H7 (cell line): ENCODE data around the gene GPR158. TPM values are rescaled to one million over a fixed set of nuclear protein-coding genes. Genes with fewer than 3 reads are reported as not detected.

ENCODE experiments used
- DNase-seq: peaks from one replicate; pipeline ENCODE4 v3.0.0; 2012
- H3K27me3 ChIP-seq: 2 replicates; pipeline ENCODE4 v1.6.0; 2011; ENCODE audit warnings: mild to moderate bottlenecking, low read length; ENCODE audit not compliant: control insufficient read depth, insufficient read depth
- H3K36me3 ChIP-seq: replicated peaks from 2 replicates; pipeline ENCODE4 v1.5.1; 2011; ENCODE audit warnings: low read length; ENCODE audit not compliant: control insufficient read depth, insufficient read depth
- H3K4me3 ChIP-seq: 2 replicates; pipeline ENCODE4 v1.5.1; 2011; ENCODE audit warnings: low read depth, mild to moderate bottlenecking, control low read depth, low read length, moderate library complexity; ENCODE audit not compliant: insufficient read depth
- total RNA-seq: library from RNA; depleted of rRNA; stranded (reverse); fragments of >200 nt; shearing (Covaris generic); gene quantifications from 2 replicates; pipeline ENCODE4 v1.2.3, GENCODE V29; 2014

The GPR158 gene
- total RNA-seq, 1 experiment from 2014 or later = 0.35 TPM

DNA sequence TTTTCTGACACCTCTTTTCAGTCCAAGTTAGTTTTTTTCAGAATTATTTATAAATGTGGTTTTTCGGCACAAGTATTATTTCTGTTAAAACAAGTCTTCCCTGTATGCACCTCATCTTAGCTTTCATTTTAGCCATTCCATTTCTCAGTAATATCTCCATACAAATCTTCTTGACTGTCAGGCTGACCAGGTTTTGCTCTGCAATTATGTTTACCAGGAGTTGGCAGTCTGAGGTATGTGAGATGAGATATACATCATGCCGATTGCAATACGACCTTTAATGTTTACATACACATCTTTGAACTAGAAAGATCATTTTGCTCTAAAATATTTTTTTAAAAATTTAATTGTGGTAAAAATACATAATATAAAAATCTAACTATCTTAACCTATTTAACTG, 209.8 kb downstream of the GPR158 start:
- Histone ChIP-seq H3K4me3 (no peak overlapping the region), H3K36me3 (no peaks in the 10 kb centered on the region), H3K27me3 (no peaks in the 10 kb centered on the region)
- no peak for DNase-seq

DNA sequence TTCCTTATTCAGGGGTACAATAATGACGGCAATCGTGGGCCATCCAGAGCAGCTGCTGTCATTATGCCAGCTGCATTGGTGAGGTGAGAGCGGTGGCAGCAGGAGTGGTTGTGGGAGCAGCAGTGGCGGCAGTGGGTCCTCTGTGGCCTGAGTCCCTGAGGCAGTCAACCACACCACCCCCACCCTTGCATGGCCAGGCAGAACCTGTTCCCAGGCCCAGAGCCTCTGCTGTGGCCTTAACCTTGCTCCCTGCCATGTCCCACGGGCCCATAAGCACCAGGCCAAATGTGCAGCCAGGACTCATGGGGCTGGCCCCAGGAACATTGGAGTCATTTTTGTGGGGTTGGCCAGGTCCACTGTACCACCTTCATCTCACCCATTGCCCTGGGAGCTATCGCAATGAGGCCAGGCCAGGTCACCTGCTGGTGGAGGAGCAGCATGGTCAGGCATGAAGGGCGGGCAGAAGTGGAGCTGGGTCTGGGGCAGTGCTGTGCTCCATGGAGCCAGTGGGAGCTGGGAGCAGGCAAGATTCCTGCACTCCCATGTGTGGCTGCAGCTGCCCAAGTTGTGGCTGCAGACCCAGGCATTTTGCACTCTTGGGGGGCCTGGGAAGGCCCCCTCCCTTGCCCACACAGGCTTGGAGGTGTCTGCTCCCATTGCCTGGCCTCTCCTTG, 213.5 kb downstream of the GPR158 start:
- no peak for DNase-seq
- H3K36me3 ChIP-seq = no peaks in the 10 kb centered on the region
- H3K4me3 ChIP-seq = no peak overlapping the region
- H3K27me3 ChIP-seq = no peaks in the 10 kb centered on the region

DNA sequence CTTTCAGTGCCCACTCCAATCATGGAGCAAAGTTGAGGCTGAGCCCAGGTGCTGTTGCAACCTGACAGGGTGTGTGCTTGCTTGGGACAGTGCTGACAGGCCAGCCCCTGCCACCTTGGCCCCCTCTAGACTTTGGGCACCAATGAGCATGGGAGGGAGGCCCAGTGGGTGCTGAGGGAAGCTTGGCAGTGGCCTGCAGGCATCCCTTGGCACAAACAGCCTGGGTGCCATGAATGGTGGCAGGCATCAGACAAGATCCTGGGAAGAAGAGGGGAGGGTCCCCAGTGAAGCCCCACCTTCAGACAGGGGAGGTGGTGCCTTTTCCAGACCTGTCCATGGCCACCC, 214.0 kb downstream of the GPR158 start:
- no peaks in the 10 kb centered on the region for H3K36me3 ChIP-seq
- no peak for DNase-seq

DNA sequence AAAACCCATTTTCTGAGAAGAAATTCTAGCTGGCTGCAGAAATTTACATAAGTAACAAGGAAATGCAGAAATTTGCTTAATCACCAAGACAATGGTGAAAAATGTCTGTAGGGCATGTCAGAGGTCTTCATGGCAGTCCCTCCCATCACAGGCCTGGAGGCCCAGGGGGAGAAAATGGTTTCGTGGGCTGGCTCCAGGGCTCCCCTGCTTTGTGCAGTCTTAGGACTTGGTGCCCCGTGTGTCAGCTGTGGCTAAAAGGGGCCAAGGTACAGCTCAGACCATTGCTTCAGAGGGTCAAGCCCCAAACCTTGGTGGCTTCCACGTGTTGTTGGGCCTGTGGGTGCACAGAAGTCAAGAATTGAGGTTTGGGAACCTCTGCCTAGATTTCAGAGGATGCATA, 215.9 kb downstream of the GPR158 start:
- Histone ChIP-seq H3K4me3 (no peak overlapping the region), H3K27me3 (no peaks in the 10 kb centered on the region), H3K36me3 (no peaks in the 10 kb centered on the region)
- DNase-seq = no peak

More for the DNA sequence above, 214.0 kb downstream of the GPR158 start:
- H3K4me3 ChIP-seq = no peak overlapping the region
- H3K27me3 ChIP-seq = no peaks in the 10 kb centered on the region

DNA sequence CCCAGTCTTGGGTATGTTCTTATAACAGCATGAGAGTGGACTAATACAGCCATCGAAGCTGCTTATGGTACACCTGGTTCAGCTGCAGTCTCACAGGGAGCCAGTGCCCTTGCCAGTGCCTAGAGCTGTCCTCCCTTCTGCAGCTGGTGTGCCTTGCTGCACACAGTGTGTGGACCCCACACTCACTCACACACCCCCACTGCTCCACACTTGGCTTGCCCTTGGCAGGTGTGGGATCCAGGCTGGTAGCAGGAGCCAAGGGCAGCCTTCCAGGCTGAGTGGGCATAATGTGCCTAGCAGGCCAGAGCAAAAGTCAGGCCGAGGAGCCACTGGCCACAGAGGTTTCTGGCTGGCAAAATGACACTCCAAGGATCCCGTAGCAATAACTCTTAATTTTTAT, 217.3 kb downstream of the GPR158 start:
- Histone ChIP-seq H3K27me3 (no peaks in the 10 kb centered on the region), H3K36me3 (no peaks in the 10 kb centered on the region), H3K4me3 (no peak overlapping the region)
- no peak for DNase-seq

DNA sequence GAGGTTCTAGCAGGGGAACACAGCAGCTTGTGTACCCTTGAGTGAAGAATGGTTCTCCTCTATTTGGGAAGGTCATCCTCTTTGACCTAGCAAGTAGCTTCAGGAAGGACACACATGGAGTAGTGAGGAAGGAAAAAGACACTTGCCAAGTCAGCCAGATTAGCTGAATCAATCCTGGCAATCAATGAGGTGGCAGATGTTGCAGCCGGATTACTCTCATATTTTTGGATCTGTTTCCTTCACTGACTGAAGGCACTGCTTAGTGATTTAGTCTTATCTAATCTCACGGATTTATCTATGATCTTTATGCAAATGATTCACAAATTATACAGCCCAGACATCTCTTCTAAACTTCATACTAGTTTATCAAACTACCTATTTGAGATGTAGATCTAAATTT, 218.8 kb downstream of the GPR158 start:
- DNase-seq = no peak
- no peaks in the 10 kb centered on the region for H3K27me3 ChIP-seq
- no peak overlapping the region for H3K4me3 ChIP-seq
- H3K36me3 ChIP-seq = no peaks in the 10 kb centered on the region

DNA sequence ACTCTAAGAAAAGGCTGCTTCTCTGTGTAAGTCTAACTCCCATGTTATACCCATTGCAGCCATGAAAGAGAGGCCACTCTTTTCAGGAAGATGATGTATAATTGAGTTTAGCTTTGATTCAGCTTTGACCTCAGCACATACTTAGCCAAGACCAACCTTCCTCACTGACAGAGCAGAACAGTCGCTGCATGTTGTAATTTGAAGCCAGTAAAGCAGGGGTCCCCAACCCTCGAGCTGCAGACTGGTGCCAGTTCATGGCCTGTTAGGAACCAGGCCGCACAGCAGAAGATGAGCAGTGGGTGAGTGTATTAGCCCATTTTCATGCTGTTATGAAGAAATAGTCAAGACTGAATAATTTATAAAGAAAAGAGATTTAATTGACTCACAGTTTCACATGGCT, 223.9 kb downstream of the GPR158 start:
- Histone ChIP-seq H3K36me3 (no peaks in the 10 kb centered on the region), H3K27me3 (no peaks in the 10 kb centered on the region), H3K4me3 (no peak overlapping the region)
- no peak for DNase-seq

DNA sequence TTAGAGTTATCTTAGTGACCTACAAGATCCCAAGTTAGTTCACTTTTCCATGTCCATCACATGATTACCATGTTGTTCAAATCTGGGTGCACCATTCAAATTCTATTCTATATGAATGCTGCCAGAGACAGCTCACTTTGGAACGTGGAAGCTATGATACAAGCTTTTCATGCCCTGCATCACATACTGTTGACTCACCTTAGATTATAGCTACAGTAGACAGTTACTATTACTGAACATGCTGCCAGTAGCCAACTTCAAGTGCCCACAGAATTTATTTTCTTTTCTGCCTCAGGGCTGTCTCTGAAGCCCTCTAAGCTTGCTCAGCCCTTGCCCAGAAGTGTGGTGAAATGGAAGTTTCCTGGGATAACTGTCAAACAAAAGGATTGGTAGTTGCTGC, 231.1 kb downstream of the GPR158 start:
- no peaks in the 10 kb centered on the region for H3K27me3 ChIP-seq
- no peak for DNase-seq
- H3K36me3 ChIP-seq = no peaks in the 10 kb centered on the region
- H3K4me3 ChIP-seq = no peak overlapping the region

DNA sequence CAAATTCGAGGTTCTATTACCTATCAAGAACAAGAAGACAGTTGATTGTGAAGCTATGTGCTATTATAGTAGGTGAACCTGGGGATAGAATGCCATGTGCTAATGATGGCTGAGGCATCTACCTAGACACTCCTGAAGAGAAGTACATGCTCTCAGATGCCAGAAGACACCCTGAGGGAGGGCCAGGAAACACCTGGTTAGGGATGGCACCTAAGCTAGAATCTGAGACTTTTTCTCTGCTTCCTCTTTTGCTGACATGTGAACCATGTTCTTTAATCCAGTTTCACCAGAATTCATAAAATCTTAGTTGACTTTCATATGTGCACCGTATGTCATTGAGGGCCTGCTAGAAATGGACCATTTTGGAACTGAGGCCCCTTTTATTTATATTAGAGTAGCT, 242.8 kb downstream of the GPR158 start:
- no peak for DNase-seq

DNA sequence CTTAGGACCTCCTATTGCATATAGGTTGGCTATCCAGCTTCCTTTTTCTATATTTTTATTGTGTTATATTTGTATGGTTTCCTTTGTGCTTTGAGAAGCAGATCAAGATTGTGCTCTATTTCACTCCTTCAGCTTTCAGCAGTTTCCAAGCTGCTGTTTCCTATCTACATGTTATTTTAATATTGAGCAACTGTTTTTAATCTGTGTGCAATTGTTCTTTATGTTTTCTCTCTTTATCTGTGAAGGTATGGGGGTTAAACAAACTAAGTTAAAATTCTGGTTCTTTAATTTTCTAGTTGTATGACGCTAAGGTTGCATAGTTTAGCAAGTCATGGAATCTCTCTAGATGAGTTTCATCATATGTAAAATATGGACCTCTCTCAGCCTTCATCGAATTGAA, 251.0 kb downstream of the GPR158 start:
- H3K4me3 ChIP-seq = no peak overlapping the region
- H3K27me3 ChIP-seq = no peaks in the 10 kb centered on the region
- DNase-seq = no peak
- no peaks in the 10 kb centered on the region for H3K36me3 ChIP-seq

More for the DNA sequence above, 242.8 kb downstream of the GPR158 start:
- no peaks in the 10 kb centered on the region for H3K27me3 ChIP-seq
- H3K36me3 ChIP-seq = no peaks in the 10 kb centered on the region
- no peak overlapping the region for H3K4me3 ChIP-seq

DNA sequence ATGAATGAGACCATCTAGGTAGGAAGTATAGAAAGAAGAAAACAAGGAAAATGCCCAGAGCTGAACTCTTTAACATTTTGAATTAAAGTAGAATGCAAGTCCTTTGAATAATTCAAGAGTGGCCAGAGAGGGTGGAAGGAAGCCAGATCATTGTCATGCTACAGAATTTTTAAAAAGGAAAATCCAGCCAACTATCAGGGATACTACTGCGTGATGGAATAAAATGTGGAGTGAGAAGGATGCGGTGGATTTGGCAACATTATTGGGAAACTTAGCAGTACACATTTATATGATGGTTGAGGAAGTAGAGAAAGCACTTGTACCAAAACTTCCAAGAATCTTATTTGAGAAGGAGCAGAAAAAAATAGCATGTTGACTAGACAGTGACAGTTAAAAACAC, 261.6 kb downstream of the GPR158 start:
- no peaks in the 10 kb centered on the region for H3K36me3 ChIP-seq
- no peak for DNase-seq
- H3K4me3 ChIP-seq = no peak overlapping the region
- H3K27me3 ChIP-seq = no peaks in the 10 kb centered on the region

DNA sequence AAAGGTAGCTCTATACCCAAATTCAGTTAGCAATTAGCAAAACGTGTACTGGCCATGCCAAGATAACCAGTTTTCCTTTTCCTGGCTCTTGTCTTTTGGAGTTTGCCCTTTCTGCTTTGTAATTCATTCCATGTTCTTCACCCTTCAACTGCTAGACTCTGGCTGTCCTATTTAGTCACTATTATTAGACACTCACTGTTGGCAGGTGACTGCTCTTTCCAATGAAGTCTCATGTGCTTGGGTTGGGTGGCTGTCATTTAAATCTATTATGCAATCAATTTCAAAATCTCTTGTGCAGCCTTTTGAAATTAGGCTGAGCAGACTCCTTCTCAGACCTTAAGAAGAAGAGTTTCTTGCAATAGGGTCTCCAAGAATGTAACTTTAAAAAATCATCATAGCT, 266.5 kb downstream of the GPR158 start:
- no peaks in the 10 kb centered on the region for H3K27me3 ChIP-seq
- no peak for DNase-seq
- H3K4me3 ChIP-seq = no peak overlapping the region
- no peaks in the 10 kb centered on the region for H3K36me3 ChIP-seq

DNA sequence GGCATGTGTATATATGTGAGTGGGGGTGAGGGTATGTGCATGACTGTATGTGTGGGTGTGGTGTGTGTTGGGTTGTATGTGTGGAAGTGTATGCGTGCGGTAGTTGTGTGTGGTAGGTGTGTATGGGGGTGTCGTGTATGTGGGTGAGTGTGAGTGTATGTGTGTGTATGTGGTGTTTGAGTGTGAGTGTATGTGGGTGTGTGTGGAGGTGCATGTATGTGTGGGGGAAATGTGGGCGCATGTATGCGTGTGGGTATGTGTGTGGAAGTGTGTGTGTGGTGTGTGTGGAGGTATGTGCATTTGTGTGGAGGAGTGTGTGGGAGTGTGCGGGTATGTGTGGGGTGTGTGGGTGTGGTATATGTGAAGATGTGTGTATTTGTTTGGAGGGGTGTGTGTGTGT, 269.5 kb downstream of the GPR158 start:
- H3K36me3 ChIP-seq = no peaks in the 10 kb centered on the region
- DNase-seq = no peak
- no peak overlapping the region for H3K4me3 ChIP-seq
- H3K27me3 ChIP-seq = no peaks in the 10 kb centered on the region

DNA sequence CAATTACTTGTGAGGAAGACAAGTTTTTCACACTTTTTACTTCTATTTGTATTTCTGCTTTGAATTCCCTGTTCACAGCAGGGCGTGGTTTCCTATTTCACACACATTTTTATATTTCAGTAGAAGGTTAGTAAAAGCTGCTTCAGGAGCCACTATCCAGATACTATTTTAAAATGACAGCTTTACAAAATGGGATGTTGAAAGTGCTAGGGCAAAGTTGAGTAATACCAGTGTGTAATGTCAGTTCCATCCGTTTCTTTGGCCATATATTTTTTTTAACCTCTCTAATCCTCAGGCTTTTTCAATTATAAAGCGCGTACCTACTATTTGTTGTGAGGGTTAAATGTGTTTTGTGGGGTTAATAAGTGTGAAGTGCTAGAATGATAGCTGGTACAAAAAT, 276.6 kb downstream of the GPR158 start:
- no peak overlapping the region for H3K4me3 ChIP-seq
- H3K36me3 ChIP-seq = no peaks in the 10 kb centered on the region
- H3K27me3 ChIP-seq = no peaks in the 10 kb centered on the region
- no peak for DNase-seq

DNA sequence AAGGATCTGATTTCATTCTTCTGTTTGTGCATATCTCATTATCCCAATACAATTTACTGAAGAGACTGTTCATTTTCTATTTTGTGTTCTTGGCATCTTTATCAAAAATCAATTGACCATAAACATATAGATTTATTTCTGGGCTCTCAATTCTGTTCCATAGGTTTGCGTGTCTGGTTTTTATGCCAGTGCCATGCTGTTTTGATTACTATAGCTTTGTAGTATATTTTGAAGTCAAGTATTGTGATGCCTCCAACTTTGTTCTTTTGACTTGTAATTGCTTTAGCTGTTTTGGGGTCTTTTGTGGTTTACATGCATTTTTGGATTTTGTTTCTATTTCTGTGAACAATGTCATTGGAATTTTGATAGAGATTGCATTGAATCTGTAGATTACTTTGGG, 278.8 kb downstream of the GPR158 start:
- no peaks in the 10 kb centered on the region for H3K36me3 ChIP-seq
- no peak for DNase-seq
- H3K27me3 ChIP-seq = no peaks in the 10 kb centered on the region
- H3K4me3 ChIP-seq = no peak overlapping the region

DNA sequence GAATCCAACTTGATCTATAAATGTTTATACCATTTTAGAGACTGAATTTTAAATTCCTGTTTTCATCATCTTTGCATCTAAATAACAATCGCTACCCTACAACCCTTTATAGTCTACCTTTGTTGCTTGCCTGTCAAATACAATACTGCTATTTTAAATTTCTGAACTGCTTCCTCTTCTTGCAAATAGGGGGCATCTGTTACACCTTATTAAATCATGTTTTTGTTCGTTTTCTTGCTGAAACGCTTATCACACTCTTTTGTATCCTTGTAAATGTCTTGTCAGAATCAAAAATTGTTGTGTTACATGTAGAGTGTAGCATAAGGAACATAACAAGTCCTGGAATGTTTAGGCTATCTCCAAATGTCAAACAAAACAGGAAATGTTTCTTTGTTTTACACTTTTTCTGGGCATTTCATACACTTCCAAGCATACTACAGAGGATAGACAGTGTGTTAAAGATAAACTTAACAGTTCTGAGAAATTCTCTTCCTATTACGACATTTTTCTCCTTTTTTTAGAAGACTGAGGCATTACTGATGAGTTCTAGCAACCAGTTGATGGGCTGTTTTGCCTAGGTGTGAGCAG, 281.3 kb downstream of the GPR158 start:
- no peak overlapping the region for H3K4me3 ChIP-seq
- no peak for DNase-seq
- H3K27me3 ChIP-seq = no peaks in the 10 kb centered on the region

More for the DNA sequence above, 281.3 kb downstream of the GPR158 start:
- H3K36me3 ChIP-seq = no peaks in the 10 kb centered on the region
